Measurements from ENCODE around the gene ARAP2. TPM values are rescaled to one million over a fixed set of nuclear protein-coding genes. Genes with fewer than 3 reads are reported as not detected.

Gene ARAP2
- total RNA-seq, 1 donor from 2014 or later = 52.8 TPM

- H3K27me3 ChIP-seq = no peaks in the 10 kb centered on the region
- no peaks in the 10 kb centered on the region for H3K36me3 ChIP-seq
- no peak for DNase-seq (ENCODE audit: extremely low spot score in 2 of 2)
- no peak overlapping the region for H3K4me3 ChIP-seq
- H3K4me1 ChIP-seq = no peaks in the 10 kb centered on the region
- no peaks in the 10 kb centered on the region for H3K9me3 ChIP-seq
- TF ChIP-seq CTCF (IDR thresholded peaks at IDR 0.05) (no peak), POLR2AphosphoS5 (IDR thresholded peaks at IDR 0.05; ENCODE audit: insufficient read depth in 1 of 2, low read depth in 1 of 2) (no peak), POLR2A (IDR thresholded peaks at IDR 0.05) (no peak)
- intact Hi-C loops (cut with DNase I) = no loop called here
- no peak overlapping the region for H3K27ac ChIP-seq
These were observed 5.3 kb upstream of the ARAP2 start for GRCh38 chr4:36249610-36250009.

GRCh38 chr4:36243355-36244256 lies 708 bp downstream of the ARAP2 start:
- DNase-seq (ENCODE audit: extremely low spot score in 2 of 2) = no peak
- Histone ChIP-seq H3K4me3 (peak overlapping the region; percentile 61 to 80), H3K27me3 (no peaks in the 10 kb centered on the region), H3K36me3 (no peaks in the 10 kb centered on the region), H3K4me1 (peaks cover 5% of the 10 kb centered on the region), H3K27ac (peak overlapping the region; percentile 91), H3K9me3 (no peaks in the 10 kb centered on the region)
- TF ChIP-seq POLR2A (IDR thresholded peaks at IDR 0.05) = no peak
- TF ChIP-seq POLR2AphosphoS5 (IDR thresholded peaks at IDR 0.05; ENCODE audit: insufficient read depth in 1 of 2, low read depth in 1 of 2) = no peak
- TF ChIP-seq CTCF (IDR thresholded peaks at IDR 0.05) = no peak
- intact Hi-C loops (cut with DNase I) = no loop called here

GRCh38 chr4:36242629-36243354 lies 1.5 kb downstream of the ARAP2 start:
- Histone ChIP-seq H3K27me3 (no peaks in the 10 kb centered on the region), H3K4me3 (peak overlapping the region; percentile 8 to 80), H3K36me3 (no peaks in the 10 kb centered on the region), H3K27ac (peak overlapping the region; percentile 91), H3K9me3 (no peaks in the 10 kb centered on the region), H3K4me1 (peaks cover 5% of the 10 kb centered on the region)
- TF ChIP-seq CTCF (IDR thresholded peaks at IDR 0.05) = no peak
- no peak for TF ChIP-seq POLR2AphosphoS5 (IDR thresholded peaks at IDR 0.05; ENCODE audit: insufficient read depth in 1 of 2, low read depth in 1 of 2)
- no peak for TF ChIP-seq POLR2A (IDR thresholded peaks at IDR 0.05)
- DNase-seq (ENCODE audit: extremely low spot score in 2 of 2) = no peak
- intact Hi-C loops (cut with DNase I) = no loop called here

GRCh38 chr4:36241771-36242170 lies 2.5 kb downstream of the ARAP2 start:
- Histone ChIP-seq H3K36me3 (no peaks in the 10 kb centered on the region), H3K27me3 (no peaks in the 10 kb centered on the region), H3K4me1 (peaks cover 5% of the 10 kb centered on the region), H3K9me3 (no peaks in the 10 kb centered on the region), H3K4me3 (peak overlapping the region; percentile 8 to 80), H3K27ac (peak overlapping the region; percentile 91)
- intact Hi-C loops (cut with DNase I) = no loop called here
- no peak for DNase-seq (ENCODE audit: extremely low spot score in 2 of 2)
- TF ChIP-seq POLR2A (IDR thresholded peaks at IDR 0.05) (no peak), POLR2AphosphoS5 (IDR thresholded peaks at IDR 0.05; ENCODE audit: insufficient read depth in 1 of 2, low read depth in 1 of 2) (peak in 1 of 2 donors; percentile 39)

- H3K27me3 ChIP-seq = no peaks in the 10 kb centered on the region
- TF ChIP-seq POLR2AphosphoS5 (IDR thresholded peaks at IDR 0.05; ENCODE audit: insufficient read depth in 1 of 2, low read depth in 1 of 2) = no peak
- TF ChIP-seq POLR2A (IDR thresholded peaks at IDR 0.05) = no peak
- TF ChIP-seq CTCF (IDR thresholded peaks at IDR 0.05) = no peak
- no peak for DNase-seq (ENCODE audit: extremely low spot score in 2 of 2)
- H3K9me3 ChIP-seq = no peaks in the 10 kb centered on the region
- peaks cover 3% of the 10 kb centered on the region for H3K4me1 ChIP-seq
- intact Hi-C loops (cut with DNase I) = no loop called here
- H3K27ac ChIP-seq = no peak overlapping the region
- no peak overlapping the region for H3K4me3 ChIP-seq
- no peaks in the 10 kb centered on the region for H3K36me3 ChIP-seq
These were observed 6.7 kb downstream of the ARAP2 start for GRCh38 chr4:36237366-36238313.
